ENCODE results near the gene PZP. TPM values are rescaled to one million over a fixed set of nuclear protein-coding genes. Genes with fewer than 3 reads are reported as not detected.

Gene PZP
- total RNA-seq, 4 donors from 2014 or later: 0.15 TPM; not detected in 3

DNA sequence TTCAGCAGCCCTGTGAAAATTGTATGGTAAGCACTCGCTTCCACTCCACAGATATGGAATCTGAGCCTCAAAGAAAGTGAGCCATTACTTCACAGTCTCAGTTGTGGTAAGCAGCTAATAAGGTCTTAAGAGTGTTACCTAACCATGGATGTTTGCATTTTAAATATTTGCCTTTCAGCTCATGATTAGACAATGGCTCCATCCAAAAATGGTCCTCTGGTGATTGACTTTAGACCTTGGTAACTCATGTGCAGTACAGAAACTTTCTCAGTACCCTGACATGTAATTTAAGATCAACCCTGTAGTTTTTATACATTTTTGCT is 94.2 kb downstream of the PZP start:
- Histone ChIP-seq H3K4me1 (peaks cover 11% of the 10 kb centered on the region), H3K4me3 (peak overlapping the region; percentile 38), H3K27ac (no peak overlapping the region), H3K9me3 (no peaks in the 10 kb centered on the region), H3K27me3 (no peaks in the 10 kb centered on the region), H3K36me3 (no peaks in the 10 kb centered on the region)
- WGBS: 74% methylated on average over 1 of the region's 1 CpG
- no peak for DNase-seq (ENCODE audit: low spot score in 2 of 2)
- TF ChIP-seq POLR2AphosphoS5 (IDR thresholded peaks at IDR 0.05): no peak
- TF ChIP-seq EP300 (IDR thresholded peaks at IDR 0.05): no peak
- TF ChIP-seq POLR2A (IDR thresholded peaks at IDR 0.05): no peak
- TF ChIP-seq, protein P1, sequence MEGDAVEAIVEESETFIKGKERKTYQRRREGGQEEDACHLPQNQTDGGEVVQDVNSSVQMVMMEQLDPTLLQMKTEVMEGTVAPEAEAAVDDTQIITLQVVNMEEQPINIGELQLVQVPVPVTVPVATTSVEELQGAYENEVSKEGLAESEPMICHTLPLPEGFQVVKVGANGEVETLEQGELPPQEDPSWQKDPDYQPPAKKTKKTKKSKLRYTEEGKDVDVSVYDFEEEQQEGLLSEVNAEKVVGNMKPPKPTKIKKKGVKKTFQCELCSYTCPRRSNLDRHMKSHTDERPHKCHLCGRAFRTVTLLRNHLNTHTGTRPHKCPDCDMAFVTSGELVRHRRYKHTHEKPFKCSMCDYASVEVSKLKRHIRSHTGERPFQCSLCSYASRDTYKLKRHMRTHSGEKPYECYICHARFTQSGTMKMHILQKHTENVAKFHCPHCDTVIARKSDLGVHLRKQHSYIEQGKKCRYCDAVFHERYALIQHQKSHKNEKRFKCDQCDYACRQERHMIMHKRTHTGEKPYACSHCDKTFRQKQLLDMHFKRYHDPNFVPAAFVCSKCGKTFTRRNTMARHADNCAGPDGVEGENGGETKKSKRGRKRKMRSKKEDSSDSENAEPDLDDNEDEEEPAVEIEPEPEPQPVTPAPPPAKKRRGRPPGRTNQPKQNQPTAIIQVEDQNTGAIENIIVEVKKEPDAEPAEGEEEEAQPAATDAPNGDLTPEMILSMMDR (IDR thresholded peaks at IDR 0.05): no peak

GRCh38 chr12:9113296-9113986 is 94.8 kb downstream of the PZP start:
- Histone ChIP-seq H3K27me3 (no peaks in the 10 kb centered on the region), H3K9me3 (no peaks in the 10 kb centered on the region), H3K36me3 (no peaks in the 10 kb centered on the region), H3K4me3 (peak overlapping the region; percentile 38), H3K27ac (no peak overlapping the region), H3K4me1 (peaks cover 6% of the 10 kb centered on the region)
- DNase-seq (ENCODE audit: low spot score in 2 of 2): no peak
- TF ChIP-seq EP300 (IDR thresholded peaks at IDR 0.05) (no peak), POLR2AphosphoS5 (IDR thresholded peaks at IDR 0.05) (no peak), POLR2A (IDR thresholded peaks at IDR 0.05) (no peak)
- TF ChIP-seq, protein P1 (IDR thresholded peaks at IDR 0.05): no peak
- 75% methylated on average over 7 of the region's 7 CpGs for WGBS

GRCh38 chr12:9112076-9112853 is 95.9 kb downstream of the PZP start:
- 90% methylated on average over 6 of the region's 6 CpGs for WGBS
- TF ChIP-seq POLR2A (IDR thresholded peaks at IDR 0.05): no peak
- TF ChIP-seq EP300 (IDR thresholded peaks at IDR 0.05): no peak
- no peak for TF ChIP-seq POLR2AphosphoS5 (IDR thresholded peaks at IDR 0.05)
- Histone ChIP-seq H3K4me3 (peak overlapping the region; percentile 38), H3K9me3 (no peaks in the 10 kb centered on the region), H3K4me1 (peaks cover 6% of the 10 kb centered on the region), H3K27ac (no peak overlapping the region), H3K36me3 (no peaks in the 10 kb centered on the region), H3K27me3 (no peaks in the 10 kb centered on the region)
- DNase-seq (ENCODE audit: low spot score in 2 of 2): no peak

- DNase-seq (ENCODE audit: low spot score in 2 of 2): no peak
- Histone ChIP-seq H3K9me3 (no peaks in the 10 kb centered on the region), H3K27ac (no peak overlapping the region), H3K4me3 (no peak overlapping the region), H3K27me3 (no peaks in the 10 kb centered on the region), H3K36me3 (no peaks in the 10 kb centered on the region), H3K4me1 (peaks cover 6% of the 10 kb centered on the region)
- WGBS: 87% methylated on average over 1 of the region's 1 CpG
- TF ChIP-seq, protein P1 (IDR thresholded peaks at IDR 0.05): no peak
These were observed 96.7 kb downstream of the PZP start for GRCh38 chr12:9111525-9111924.

DNA sequence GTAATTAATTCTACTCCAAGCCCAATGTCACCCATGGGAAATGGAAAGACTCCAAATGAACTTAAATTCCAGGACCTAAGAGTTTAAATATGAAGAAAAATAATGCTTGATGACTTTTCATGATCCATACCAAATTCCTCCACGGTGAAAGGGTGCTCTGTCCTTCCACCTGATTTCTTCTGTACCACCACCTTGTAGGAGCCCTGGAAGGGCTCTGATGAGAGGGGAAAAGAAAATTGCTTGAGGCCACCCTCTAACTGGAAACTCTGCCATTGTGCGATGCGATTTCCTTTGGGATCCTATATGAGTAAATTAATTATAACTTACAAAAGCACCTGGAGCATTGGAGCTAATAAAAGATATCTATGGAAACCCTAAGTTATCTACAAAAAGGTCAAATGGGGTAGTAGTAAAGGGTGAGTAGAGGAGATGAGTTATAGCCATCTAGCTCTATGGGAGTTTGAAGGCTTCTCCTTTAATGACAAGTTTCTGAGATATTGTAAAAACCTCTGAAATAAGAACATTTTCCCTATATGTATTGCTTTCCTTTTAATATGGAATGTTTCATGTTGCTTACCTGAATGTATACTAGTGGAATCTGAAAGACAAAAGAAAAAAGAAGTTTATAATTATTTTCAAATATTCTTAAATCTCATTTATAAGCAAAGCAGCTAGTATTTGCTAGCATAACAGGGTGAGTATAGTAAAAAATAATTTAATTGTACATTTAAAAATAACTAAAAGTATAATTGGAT is 98.3 kb downstream of the PZP start:
- WGBS: 92% methylated on average over 3 of the region's 3 CpGs
- H3K27me3 ChIP-seq: no peaks in the 10 kb centered on the region
- DNase-seq (ENCODE audit: low spot score in 2 of 2): no peak
- no peaks in the 10 kb centered on the region for H3K36me3 ChIP-seq
- no peak overlapping the region for H3K4me3 ChIP-seq
- TF ChIP-seq, protein P1 (IDR thresholded peaks at IDR 0.05): no peak
- no peak for TF ChIP-seq EP300 (IDR thresholded peaks at IDR 0.05)
- TF ChIP-seq POLR2A (IDR thresholded peaks at IDR 0.05): no peak
- no peak for TF ChIP-seq POLR2AphosphoS5 (IDR thresholded peaks at IDR 0.05)
- no peaks in the 10 kb centered on the region for H3K9me3 ChIP-seq
- H3K27ac ChIP-seq: no peak overlapping the region
- H3K4me1 ChIP-seq: no peaks in the 10 kb centered on the region
